ENCODE measurements around the gene PGAP3.

- TF ChIP-seq CTCF (IDR thresholded peaks at IDR 0.05), result no peak
- TF ChIP-seq POLR2AphosphoS5 (IDR thresholded peaks at IDR 0.05), result no peak
Measured at GRCh38 chr17:39715375-39716072, 27.7 kb upstream of the PGAP3 start.

All from transverse colon (tissue), 4 donors.